NCI-H1092 (cell line): ENCODE results near the gene UQCC2.
A peak's percentile ranks its signal among the peaks of the same experiment; 100 is the strongest.

Experiments used
- DNase-seq: peaks from one replicate; lab custom pipeline; 2025; lab: John Stamatoyannopoulos, UW

The UQCC2 gene

DNA sequence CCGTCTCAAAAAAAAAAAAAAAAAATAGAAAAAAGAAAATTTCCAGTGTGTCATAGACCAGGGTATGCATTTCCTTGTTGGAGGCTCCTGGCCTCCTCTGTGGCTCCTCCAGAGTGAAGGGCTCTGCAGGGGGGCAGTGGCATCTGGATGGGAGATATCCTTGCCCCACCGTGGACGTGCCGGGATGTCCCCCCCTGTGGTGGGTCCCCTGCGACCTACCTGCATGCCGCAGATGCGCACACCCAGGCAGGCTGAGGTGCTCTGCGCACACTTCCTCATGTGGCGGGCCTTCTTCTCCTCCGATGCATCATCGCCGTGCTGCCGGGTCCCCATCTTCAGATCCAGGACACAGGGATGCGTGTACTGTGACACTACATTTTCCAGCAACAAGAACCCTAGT lies 13.7 kb upstream of the UQCC2 start:
- DNase-seq: no peak

GRCh38 chr6:33724102-33725023 lies 12.9 kb upstream of the UQCC2 start:
- no peak for DNase-seq

- DNase-seq: no peak
Observed at GRCh38 chr6:33723371-33724085, 12.0 kb upstream of the UQCC2 start.

- DNase-seq: no peak
Observed at GRCh38 chr6:33722103-33722623, 10.7 kb upstream of the UQCC2 start.

- no peak for DNase-seq
Observed at GRCh38 chr6:33721508-33721907, 10.0 kb upstream of the UQCC2 start.

DNA sequence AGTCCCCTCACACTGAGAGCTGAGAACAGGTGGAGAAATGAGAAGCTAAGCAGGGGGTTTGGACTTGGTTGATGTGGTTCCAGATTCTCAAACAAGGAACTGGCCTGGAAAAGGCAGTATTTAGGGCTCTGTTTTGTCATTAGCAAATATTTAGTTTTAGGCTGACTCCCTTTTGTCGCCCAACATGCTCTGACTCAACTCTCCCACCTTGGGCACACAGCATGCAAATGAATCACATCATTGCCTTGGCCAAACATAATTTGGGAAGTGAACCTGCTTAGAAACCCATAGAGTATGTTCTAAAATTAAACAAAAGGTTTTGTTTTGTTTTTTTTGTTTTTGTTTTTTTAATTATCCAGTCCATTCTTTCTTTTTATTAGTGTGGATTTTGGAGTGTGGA lies 9.5 kb upstream of the UQCC2 start:
- DNase-seq: no peak

- no peak for DNase-seq
Observed at GRCh38 chr6:33719326-33719987, 8.0 kb upstream of the UQCC2 start.

GRCh38 chr6:33718713-33719112 lies 7.2 kb upstream of the UQCC2 start:
- no peak for DNase-seq

DNA sequence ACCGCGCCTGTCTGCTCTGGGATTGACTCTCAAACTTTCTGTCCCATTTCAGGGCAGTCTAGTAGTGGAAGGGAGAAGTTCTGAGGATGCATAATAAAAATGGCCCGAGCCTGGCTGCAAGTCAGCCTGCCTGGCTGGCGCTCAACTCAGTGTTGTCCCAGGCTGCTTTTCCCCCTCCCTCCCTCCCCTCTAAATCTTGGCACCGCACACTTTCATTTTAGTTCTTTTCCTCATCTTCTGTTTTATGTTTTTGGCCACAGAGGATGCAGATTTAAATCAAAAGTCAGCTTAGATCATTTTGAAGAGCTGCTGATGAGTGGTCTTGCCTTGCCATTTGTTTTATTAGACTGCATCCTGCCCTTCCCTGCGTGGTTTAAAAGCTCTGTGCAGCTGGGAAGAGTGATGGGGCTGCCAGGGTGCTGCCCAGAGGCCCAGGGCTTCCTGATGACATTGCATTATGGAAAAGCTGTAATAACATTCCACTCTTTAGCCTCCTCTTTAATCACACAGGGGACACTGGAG lies 6.5 kb upstream of the UQCC2 start:
- no peak for DNase-seq

DNA sequence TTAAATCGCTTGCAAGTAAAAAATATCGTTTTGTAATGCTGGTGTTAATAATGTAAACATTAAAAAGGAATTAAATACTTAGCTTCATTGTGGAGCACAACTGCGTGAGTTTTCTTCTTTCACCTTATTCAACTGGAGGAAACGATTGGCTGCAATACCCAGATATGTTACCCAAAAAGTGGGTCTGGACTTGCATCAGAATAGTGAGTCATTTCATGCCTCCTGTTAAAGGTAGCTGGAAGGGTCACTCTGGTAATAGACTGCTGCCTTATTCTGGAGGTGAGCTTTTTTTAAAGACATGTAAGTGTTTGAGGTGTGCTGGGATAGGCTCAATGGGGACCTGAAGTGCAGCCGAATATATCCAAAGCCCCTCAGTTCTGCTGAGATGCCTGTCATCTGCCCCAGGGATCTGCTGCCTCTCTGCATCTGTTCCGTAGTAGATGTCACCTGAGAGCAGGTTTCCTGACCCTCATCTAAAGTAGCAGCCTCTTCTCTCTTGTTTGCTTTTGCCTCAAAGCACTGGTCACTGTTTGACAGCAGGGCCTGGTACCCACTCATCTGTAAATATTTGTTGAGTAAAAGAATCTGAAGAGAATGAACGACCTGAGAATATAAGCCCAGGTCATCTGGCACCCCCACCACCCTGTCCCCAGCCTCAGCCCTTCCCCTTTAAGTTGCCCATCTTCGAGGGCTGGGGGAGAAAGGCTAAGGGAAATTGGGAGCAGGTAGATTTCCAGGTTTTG lies 5.6 kb upstream of the UQCC2 start:
- no peak for DNase-seq

DNA sequence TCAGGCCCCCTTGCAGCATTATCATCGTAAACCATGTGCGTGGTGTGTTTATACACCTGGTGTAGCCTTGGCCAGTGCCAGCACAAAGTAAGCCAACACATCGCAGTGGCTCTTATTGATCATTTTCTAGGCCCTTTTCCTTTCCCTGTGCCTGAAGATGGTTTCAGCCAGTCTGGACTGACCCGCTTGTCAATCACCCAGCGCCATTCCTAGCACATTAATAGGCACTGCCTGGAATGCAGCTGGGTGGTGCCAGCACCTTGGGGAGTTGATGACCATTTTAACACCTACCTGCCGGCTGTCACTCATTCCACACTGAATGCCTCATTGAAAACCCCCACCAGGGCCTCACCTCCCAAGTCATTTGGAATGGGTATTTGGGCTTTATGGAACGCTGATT lies 4.9 kb upstream of the UQCC2 start:
- DNase-seq: peak; percentile 81

DNA sequence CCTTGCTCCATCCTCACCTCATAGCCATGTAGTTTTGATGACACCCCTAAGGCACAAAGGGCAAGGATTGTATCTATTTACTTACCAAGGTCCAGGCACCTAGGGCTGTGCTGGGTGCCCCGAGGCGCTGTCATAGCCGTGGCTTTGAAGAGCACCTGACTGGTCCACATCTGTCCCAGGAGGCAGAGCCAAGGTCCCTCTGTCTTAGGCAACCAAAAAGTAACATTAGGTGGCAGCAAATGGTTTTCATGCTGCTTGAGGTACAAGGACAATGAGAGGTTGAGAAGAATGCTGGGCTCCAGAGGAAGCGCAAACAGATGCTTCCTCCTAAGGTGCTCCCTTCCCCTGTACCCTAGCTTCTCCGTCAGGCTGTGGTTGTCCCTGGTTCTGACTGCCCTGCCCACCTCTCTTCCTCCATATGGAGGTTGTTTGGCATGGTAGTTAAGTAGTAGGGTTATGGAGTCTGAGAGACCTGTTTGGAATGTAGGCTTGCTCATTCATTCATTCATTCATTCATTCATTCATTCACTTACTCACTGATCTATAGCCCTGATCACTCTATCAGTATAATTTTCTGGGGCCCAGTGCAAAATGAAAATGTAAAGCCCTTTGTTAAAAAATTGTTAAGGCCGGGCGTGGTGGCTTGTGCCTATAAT lies 3.0 kb upstream of the UQCC2 start:
- DNase-seq: no peak

DNA sequence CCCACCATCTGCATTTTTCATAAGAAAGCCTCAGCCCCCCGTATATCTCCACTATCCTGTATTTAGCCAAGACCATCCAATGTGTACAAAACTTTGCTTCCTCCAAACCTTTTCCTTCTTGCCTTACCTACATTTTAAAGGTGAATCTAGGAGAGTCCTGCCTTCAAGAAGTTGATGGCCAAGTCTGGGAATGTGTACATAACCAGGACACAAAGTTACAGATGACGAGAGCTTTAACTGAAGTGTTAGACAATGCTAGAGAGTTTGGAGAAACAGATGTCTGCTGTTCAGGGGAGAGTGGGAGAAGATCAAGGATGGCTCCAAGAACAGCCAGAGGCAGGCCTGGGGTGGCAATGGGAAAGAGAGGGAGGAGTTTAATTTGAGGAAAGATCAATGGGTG lies 2.3 kb upstream of the UQCC2 start:
- no peak for DNase-seq

DNA sequence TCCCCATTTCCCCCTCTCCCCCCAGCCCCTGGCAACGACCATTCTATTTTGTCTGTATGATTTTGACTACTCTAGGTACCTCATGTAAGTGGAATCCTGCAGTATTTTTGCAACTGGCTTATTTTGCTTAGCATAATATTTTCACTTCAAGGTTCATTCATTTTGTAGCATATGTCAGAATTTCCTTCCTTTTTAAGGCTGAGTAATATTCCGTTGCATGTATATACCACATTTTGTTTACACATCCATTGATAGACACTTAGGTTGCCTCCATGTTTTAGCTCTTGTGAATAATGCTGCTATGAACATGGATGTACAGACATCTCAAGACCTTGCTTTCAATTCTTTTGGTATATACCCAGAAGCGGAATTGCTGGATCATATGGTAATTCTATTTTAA lies 1.4 kb upstream of the UQCC2 start:
- no peak for DNase-seq

DNA sequence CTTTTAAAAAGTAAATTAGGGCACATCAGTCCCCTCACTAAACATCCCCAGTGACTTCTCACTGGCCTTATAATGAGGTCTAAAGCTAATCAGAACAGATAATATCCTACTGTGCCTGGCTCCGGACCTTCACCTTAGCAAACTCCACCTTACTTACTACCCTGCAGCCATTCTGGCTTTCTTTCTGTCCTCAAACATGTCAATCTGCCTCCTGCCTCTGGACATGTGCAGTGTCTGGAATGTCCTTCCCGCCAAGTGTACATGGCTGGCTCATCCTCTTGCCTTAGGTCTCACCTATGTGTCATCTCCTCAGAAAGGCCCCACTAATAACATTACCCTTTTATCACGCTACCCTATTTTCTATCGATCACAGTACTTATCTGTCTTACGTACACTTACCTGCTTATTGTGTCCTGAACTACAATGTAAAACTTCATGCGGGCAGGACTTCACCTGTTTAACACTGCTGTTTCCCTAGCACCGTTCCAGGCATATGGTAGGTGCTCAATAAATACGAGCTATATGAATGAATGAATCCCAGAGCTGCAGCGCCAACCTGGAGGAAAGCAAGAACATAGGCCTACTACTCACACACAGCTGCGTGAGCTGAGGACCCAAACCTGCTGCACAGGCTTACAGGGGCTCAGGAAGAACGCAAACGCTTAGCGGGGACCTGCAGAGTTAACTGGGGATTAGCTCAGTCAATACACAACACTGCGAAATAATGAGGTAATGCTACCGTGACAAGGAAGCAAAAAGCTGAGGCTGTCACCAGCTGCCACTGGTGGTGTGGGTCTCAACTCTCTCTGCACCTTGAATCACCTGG lies 991 bp downstream of the UQCC2 start:
- DNase-seq: no peak

DNA sequence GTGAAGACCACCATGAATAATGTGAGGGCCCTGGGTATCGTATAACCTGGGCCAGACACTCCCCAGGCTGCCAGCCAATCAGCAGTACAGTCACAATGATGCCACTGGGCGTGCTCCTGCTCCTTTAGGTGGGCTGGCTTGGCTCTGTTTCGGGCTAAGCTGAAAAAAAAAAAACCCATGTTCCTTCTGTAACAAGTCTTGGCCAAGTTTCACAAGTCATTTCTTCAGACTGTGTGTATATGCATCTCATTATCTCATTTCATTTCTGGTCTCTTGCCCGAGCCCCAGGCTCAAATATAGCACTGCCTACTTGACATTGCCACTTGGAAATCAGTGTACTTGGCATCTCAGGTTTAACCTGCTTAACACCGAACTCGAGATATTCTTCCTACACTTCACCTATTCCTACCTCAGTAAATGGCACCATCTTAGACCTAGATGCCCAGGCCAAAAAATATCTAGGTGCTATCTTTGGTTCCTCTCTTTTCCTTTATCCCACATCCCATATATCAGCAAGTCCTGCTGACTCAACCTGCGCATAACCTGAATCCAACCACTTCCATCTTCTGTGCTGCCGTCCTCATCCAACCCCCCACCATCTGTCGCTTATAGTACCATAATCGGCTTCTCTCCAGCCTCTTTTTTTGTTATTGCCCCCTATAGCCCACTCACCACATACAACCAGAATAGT lies 1.8 kb downstream of the UQCC2 start:
- no peak for DNase-seq

DNA sequence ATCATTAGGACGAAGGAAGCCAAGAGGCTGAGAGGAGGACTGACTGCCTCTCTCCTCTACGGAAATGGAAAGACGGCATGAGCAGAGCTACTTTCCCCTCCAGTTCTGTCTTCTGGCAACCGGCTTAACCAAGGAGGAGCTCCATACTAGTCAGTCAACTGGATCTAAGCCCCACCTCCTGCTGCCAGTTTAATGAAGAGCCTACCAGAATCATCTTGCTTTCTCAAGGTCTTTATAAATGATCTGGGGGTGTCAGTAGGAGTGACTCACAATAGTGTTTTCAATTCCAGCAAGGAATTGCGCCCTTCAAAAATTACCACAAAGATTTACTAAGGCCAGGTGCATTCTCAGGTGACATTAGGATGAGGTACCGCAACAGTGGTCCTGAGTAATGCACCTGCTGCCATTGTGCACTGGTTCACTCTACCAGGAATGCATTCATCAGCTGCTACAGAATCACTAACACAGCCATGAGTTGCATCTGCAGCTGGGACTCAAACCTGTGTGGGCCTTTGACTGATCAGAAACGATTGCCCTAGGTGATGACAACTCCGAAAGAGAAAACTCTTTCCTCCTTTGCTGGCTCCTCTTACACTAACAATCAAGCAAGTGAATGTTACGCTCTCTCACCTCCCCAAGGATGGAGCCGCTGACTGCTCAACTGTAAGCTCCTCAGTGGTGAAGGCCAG lies 2.8 kb downstream of the UQCC2 start:
- no peak for DNase-seq

GRCh38 chr6:33707771-33708170 lies 3.7 kb downstream of the UQCC2 start:
- peak; percentile 40 for DNase-seq
